ENCODE measurements around the gene KCNK10. TPM values are rescaled to one million over a fixed set of nuclear protein-coding genes. Genes with fewer than 3 reads are reported as not detected.

KCNK10 gene, protein sequence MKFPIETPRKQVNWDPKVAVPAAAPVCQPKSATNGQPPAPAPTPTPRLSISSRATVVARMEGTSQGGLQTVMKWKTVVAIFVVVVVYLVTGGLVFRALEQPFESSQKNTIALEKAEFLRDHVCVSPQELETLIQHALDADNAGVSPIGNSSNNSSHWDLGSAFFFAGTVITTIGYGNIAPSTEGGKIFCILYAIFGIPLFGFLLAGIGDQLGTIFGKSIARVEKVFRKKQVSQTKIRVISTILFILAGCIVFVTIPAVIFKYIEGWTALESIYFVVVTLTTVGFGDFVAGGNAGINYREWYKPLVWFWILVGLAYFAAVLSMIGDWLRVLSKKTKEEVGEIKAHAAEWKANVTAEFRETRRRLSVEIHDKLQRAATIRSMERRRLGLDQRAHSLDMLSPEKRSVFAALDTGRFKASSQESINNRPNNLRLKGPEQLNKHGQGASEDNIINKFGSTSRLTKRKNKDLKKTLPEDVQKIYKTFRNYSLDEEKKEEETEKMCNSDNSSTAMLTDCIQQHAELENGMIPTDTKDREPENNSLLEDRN
- total RNA-seq (not detected), polyA plus RNA-seq (under 1 TPM in 1 of 2 donors, not detected in 1; 0.01 TPM)
- long read RNA-seq, donor 1 = 0 reads
- long read RNA-seq, donor 2 = 0 reads
- long read RNA-seq, donor 3 = 0 reads
- long read RNA-seq, donor 4 = 0 reads
- long read RNA-seq, donor 5 = 0 reads

- H3K27me3 ChIP-seq (ENCODE audit: control insufficient read depth in 3 of 3, insufficient read depth in 3 of 3, low read length in 2 of 3) = peaks cover 21 to 82% (median 55%) of the 10 kb centered on the region in 3 donors
- ATAC-seq (ENCODE audit: insufficient read depth, low FRiP score) (no peak), DNase-seq (peak in 2 of 3 donors; percentile 21 to 30)
- peaks cover 0 to 14% (median 1%) of the 10 kb centered on the region in 4 donors for H3K9me3 ChIP-seq (ENCODE audit: control insufficient read depth in 4 of 4, insufficient read depth in 3 of 4, low read length in 3 of 4)
- TF ChIP-seq CTCF (IDR thresholded peaks at IDR 0.05; ENCODE audit: control extremely low read depth, extremely low read depth) = no peak
- no peak within 1 kb of the TSS for H3K9ac ChIP-seq (ENCODE audit: insufficient read depth in 1 of 2, low read length in 2 of 2)
- 1% methylated on average over 36 to 52 of the region's 52 CpGs for WGBS, 2 donors
- no peaks in the 10 kb centered on the region for H3K36me3 ChIP-seq (ENCODE audit: control insufficient read depth in 4 of 4, insufficient read depth in 4 of 4, low read length in 4 of 4)
- H3K4me1 ChIP-seq (ENCODE audit: control insufficient read depth in 5 of 5, insufficient read depth in 5 of 5, low read length in 5 of 5) = peaks cover 0 to 14% (median 0%) of the 10 kb centered on the region in 5 donors
- H3K27ac ChIP-seq (ENCODE audit: low read depth in 1 of 2, low read length in 1 of 2) = no peak within 1 kb of the TSS
- no peak within 1 kb of the TSS for H3K4me3 ChIP-seq
Observed at GRCh38 chr14:88323086-88323522, at the start of gene KCNK10. KCNK10 (minus strand) TSS chr14:88323269; CDS start chr14:88322798, 471 bp downstream.

- Histone ChIP-seq H3K27me3 (ENCODE audit: control insufficient read depth in 3 of 3, insufficient read depth in 3 of 3, low read length in 2 of 3) (no peaks in the 10 kb centered on the region), H3K9ac (ENCODE audit: insufficient read depth in 1 of 2, low read length in 2 of 2) (no peak overlapping the region), H3K4me3 (no peak overlapping the region), H3K4me1 (ENCODE audit: control insufficient read depth in 5 of 5, insufficient read depth in 5 of 5, low read length in 5 of 5) (no peaks in the 10 kb centered on the region), H3K36me3 (ENCODE audit: control insufficient read depth in 4 of 4, insufficient read depth in 4 of 4, low read length in 4 of 4) (no peaks in the 10 kb centered on the region), H3K9me3 (ENCODE audit: control insufficient read depth in 4 of 4, insufficient read depth in 3 of 4, low read length in 3 of 4) (peaks cover 0 to 3% (median 0%) of the 10 kb centered on the region in 4 donors), H3K27ac (ENCODE audit: low read depth in 1 of 2, low read length in 1 of 2) (no peak overlapping the region)
- WGBS, 2 donors = 53 to 81% methylated on average over 1 of the region's 1 CpG
- DNase-seq = no peak
- no peak for TF ChIP-seq CTCF (IDR thresholded peaks at IDR 0.05; ENCODE audit: control extremely low read depth, extremely low read depth)
- no peak for ATAC-seq (ENCODE audit: insufficient read depth, low FRiP score)
Observed at GRCh38 chr14:88369496-88369895, 46.4 kb upstream of the KCNK10 start.

DNA sequence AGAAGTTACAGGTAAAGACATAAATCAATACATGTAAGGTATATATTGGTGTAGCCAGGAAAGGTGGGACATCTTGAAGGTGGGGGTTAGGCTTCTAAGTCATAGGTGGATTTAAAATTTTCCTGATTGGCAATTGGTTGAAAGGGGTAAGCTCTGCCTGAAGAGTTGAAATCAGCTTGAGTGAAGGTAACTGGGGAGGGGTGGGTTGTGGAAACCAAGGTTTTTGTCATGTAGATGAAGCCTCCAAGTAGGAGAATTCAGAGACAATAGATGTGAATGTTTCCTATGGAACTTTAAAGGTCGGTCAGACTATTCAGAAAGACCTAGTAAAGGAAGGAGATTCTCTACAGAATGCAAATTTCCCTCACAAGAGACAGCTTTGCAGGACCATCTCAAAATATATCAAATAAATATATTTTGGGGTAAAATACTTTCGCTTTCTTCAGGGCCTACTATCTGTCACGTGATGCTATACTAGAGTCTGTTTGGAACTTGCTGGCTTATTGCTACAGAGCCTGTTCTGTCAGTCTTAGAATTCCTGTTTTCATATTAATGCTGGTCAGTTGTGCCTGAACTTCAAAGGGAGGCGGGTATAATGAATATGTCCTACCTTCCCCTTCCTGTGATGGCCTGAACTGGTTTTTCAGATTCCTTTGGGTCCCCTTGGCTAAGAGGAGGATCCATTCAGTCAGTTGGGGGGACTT is 41.8 kb upstream of the KCNK10 start:
- DNase-seq (no peak), ATAC-seq (ENCODE audit: insufficient read depth, low FRiP score) (no peak)
- Histone ChIP-seq H3K4me1 (ENCODE audit: control insufficient read depth in 5 of 5, insufficient read depth in 5 of 5, low read length in 5 of 5) (no peaks in the 10 kb centered on the region), H3K9ac (ENCODE audit: insufficient read depth in 1 of 2, low read length in 2 of 2) (no peak overlapping the region), H3K27ac (ENCODE audit: low read depth in 1 of 2, low read length in 1 of 2) (no peak overlapping the region), H3K27me3 (ENCODE audit: control insufficient read depth in 3 of 3, insufficient read depth in 3 of 3, low read length in 2 of 3) (no peaks in the 10 kb centered on the region), H3K9me3 (ENCODE audit: control insufficient read depth in 4 of 4, insufficient read depth in 3 of 4, low read length in 3 of 4) (peaks cover 0 to 3% (median 0%) of the 10 kb centered on the region in 4 donors), H3K36me3 (ENCODE audit: control insufficient read depth in 4 of 4, insufficient read depth in 4 of 4, low read length in 4 of 4) (no peaks in the 10 kb centered on the region), H3K4me3 (no peak overlapping the region)
- 70 to 71% methylated on average over 4 of the region's 4 CpGs for WGBS, 2 donors
- no peak for TF ChIP-seq CTCF (IDR thresholded peaks at IDR 0.05; ENCODE audit: control extremely low read depth, extremely low read depth)
